ENCODE results near the gene INTS14. TPM values are rescaled to one million over a fixed set of nuclear protein-coding genes. Genes with fewer than 3 reads are reported as not detected.

The INTS14 gene
- total RNA-seq, 1 donor from 2014 or later: 54.2 TPM

GRCh38 chr15:65584241-65584640 lies 26.7 kb downstream of the INTS14 start:
- Histone ChIP-seq H3K27ac (no peak overlapping the region), H3K9me3 (ENCODE audit: low read depth) (no peaks in the 10 kb centered on the region), H4K20me1 (ENCODE audit: low read depth) (peaks cover under 1% of the 10 kb centered on the region), H3K79me2 (ENCODE audit: low read depth) (no peaks in the 10 kb centered on the region), H3K4me3 (no peak overlapping the region), H2AFZ (replicated peaks) (no peak overlapping the region), H3K9ac (no peak overlapping the region), H3K4me1 (peaks cover 7% of the 10 kb centered on the region), H3K36me3 (no peaks in the 10 kb centered on the region), H3K27me3 (no peaks in the 10 kb centered on the region), H3F3A (ENCODE audit: low read depth) (peaks cover 16% of the 10 kb centered on the region), H3K4me2 (no peak overlapping the region)
- H3K27ac Mint-ChIP-seq: peak overlapping the region; percentile 98
- H3K4me1 Mint-ChIP-seq: peaks cover 54% of the 10 kb centered on the region
- no peaks in the 10 kb centered on the region for H3K9me3 Mint-ChIP-seq
- H3K4me3 Mint-ChIP-seq: no peak overlapping the region
- H3K27me3 Mint-ChIP-seq (ENCODE audit: insufficient read depth, low read depth): no peaks in the 10 kb centered on the region
- DNase-seq (ENCODE audit: low spot score): no peak
- peaks cover 25% of the 10 kb centered on the region for H3K36me3 Mint-ChIP-seq
- TF ChIP-seq EZH2phosphoT487 (IDR thresholded peaks at IDR 0.05) (no peak), CTCF (IDR thresholded peaks at IDR 0.05) (no peak), EZH2 (IDR thresholded peaks at IDR 0.05) (no peak)

GRCh38 chr15:65583701-65584100 lies 27.2 kb downstream of the INTS14 start:
- no peaks in the 10 kb centered on the region for H3K36me3 ChIP-seq
- no peaks in the 10 kb centered on the region for H3K27me3 ChIP-seq
- TF ChIP-seq EZH2phosphoT487 (IDR thresholded peaks at IDR 0.05): no peak
- TF ChIP-seq CTCF (IDR thresholded peaks at IDR 0.05): no peak
- no peak for TF ChIP-seq EZH2 (IDR thresholded peaks at IDR 0.05)
- no peaks in the 10 kb centered on the region for H3K9me3 Mint-ChIP-seq
- no peak overlapping the region for H3K4me3 ChIP-seq
- H3F3A ChIP-seq (ENCODE audit: low read depth): peaks cover 22% of the 10 kb centered on the region
- H3K36me3 Mint-ChIP-seq: peaks cover 25% of the 10 kb centered on the region
- H2AFZ ChIP-seq (replicated peaks): no peak overlapping the region
- peaks cover 5% of the 10 kb centered on the region for H4K20me1 ChIP-seq (ENCODE audit: low read depth)
- H3K9ac ChIP-seq: no peak overlapping the region
- peaks cover 7% of the 10 kb centered on the region for H3K4me1 ChIP-seq
- peak; percentile 19 for DNase-seq (ENCODE audit: low spot score)
- no peaks in the 10 kb centered on the region for H3K27me3 Mint-ChIP-seq (ENCODE audit: insufficient read depth, low read depth)
- H3K9me3 ChIP-seq (ENCODE audit: low read depth): no peaks in the 10 kb centered on the region
- H3K27ac Mint-ChIP-seq: peak overlapping the region; percentile 98
- H3K4me2 ChIP-seq: no peak overlapping the region
- H3K27ac ChIP-seq: no peak overlapping the region
- peak overlapping the region; percentile 72 for H3K4me3 Mint-ChIP-seq
- H3K4me1 Mint-ChIP-seq: peaks cover 54% of the 10 kb centered on the region
- no peaks in the 10 kb centered on the region for H3K79me2 ChIP-seq (ENCODE audit: low read depth)

GRCh38 chr15:65580287-65580686 lies 30.6 kb downstream of the INTS14 start:
- peaks cover 46% of the 10 kb centered on the region for H3K4me1 Mint-ChIP-seq

More at GRCh38 chr15:65580287-65580686, 30.6 kb downstream of the INTS14 start:
- H3K27me3 ChIP-seq: no peaks in the 10 kb centered on the region
- no peak overlapping the region for H3K4me2 ChIP-seq
- no peak overlapping the region for H3K9ac ChIP-seq
- peaks cover 47% of the 10 kb centered on the region for H3F3A ChIP-seq (ENCODE audit: low read depth)
- H3K27ac Mint-ChIP-seq: peak overlapping the region; percentile 78
- no peaks in the 10 kb centered on the region for H3K9me3 ChIP-seq (ENCODE audit: low read depth)
- peak; percentile 13 for DNase-seq (ENCODE audit: low spot score)
- H3K4me1 ChIP-seq: peaks cover 7% of the 10 kb centered on the region
- H3K27ac ChIP-seq: peak overlapping the region; percentile 44
- peaks cover 5% of the 10 kb centered on the region for H4K20me1 ChIP-seq (ENCODE audit: low read depth)
- H3K4me3 Mint-ChIP-seq: peak overlapping the region; percentile 31
- H3K79me2 ChIP-seq (ENCODE audit: low read depth): no peaks in the 10 kb centered on the region
- H2AFZ ChIP-seq (replicated peaks): no peak overlapping the region
- TF ChIP-seq EZH2phosphoT487 (IDR thresholded peaks at IDR 0.05): no peak
- no peak for TF ChIP-seq CTCF (IDR thresholded peaks at IDR 0.05)
- TF ChIP-seq EZH2 (IDR thresholded peaks at IDR 0.05): no peak
- H3K36me3 ChIP-seq: no peaks in the 10 kb centered on the region
- H3K9me3 Mint-ChIP-seq: no peaks in the 10 kb centered on the region
- H3K27me3 Mint-ChIP-seq (ENCODE audit: insufficient read depth, low read depth): no peaks in the 10 kb centered on the region
- no peak overlapping the region for H3K4me3 ChIP-seq
- peaks cover 30% of the 10 kb centered on the region for H3K36me3 Mint-ChIP-seq
